Coronary artery (tissue), 2 donors: ENCODE measurements around the gene FBXO11.
"Not testable (repeated sequence)": the region's sequence is repeated elsewhere in the genome, so short reads cannot be mapped to it uniquely, and the experiment has no call there.

Experiments
- DNase-seq: peaks from one replicate; pipeline ENCODE4 v3.0.0-alpha.2; 2017; ENCODE audit warnings: low spot score
- H3K27ac ChIP-seq, 2 donors: fragments of 200-600 bp; sonication (generic); one replicate each; pipeline ENCODE4 v1.5.1; 2016 to 2019
- H3K4me3 ChIP-seq: fragments of 200-600 bp; sonication (generic); 2 replicates; pipeline ENCODE4 v1.5.1; 2016; ENCODE audit warnings: mild to moderate bottlenecking, moderate library complexity
- CTCF ChIP-seq: fragments of 200-600 bp; sonication (generic); IDR thresholded peaks from one replicate; pipeline ENCODE4 v1.5.1; 2019; ENCODE audit warnings: antibody characterized with exemption

Gene FBXO11

GRCh38 chr2:47864566-47864965 lies 41.7 kb downstream of the FBXO11 start:
- Histone ChIP-seq H3K4me3 (no peak overlapping the region), H3K27ac (no peak overlapping the region)
- no peak for TF ChIP-seq CTCF
- DNase-seq = no peak

DNA sequence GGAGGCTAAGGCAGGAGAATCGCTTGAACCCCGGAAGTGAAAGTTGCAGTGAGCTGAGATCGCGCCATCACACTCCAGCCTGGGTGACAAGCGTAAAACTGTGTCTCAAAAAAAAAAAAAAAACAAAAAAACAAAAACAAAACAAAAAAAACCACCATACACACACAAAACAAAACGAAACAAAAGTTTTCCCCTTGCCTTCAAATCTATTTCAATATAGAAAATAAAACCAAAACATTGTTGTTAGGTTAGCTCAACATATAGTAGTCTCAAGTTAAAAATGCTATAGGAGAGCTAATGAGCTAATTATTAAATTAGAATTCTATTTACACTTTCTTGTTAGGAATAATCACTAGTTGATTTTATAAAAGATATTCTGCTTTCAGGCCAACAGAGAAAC lies 43.3 kb downstream of the FBXO11 start:
- Histone ChIP-seq H3K4me3 (no peak overlapping the region), H3K27ac (no peak overlapping the region)
- DNase-seq = no peak
- TF ChIP-seq CTCF = no peak

DNA sequence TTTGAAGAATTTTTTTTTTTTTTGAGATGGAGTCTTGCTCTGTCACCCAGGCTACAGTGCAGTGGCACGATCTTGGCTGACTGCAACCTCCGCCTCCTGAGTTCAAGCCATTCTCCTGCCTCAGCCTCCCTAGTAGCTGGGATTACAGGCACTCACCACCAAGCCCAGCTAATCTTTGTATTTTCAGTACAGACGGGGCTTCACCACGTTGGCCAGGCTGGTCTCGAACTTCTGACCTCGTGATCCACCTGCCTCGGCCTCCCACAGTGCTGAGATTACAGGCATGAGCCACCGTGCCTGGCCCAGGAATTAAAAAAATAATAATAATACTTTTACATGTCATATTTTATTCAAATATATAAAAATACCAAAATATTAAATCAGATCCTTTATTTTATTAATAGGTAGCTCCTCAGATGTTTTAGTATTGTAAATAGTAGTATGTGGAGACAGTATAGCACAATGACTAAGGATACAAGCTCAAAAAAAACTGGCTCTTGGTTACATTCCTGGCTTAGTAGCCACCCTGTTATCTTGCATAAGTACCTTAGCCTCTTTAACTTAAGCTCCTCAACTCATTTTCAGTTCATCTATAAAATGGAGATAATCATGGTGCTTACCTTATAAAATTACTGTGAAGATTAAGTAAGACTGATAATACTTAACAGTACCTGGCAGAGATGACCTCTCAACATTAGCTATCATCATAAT lies 53.1 kb downstream of the FBXO11 start:
- not testable (repeated sequence) for H3K27ac ChIP-seq, H3K4me3 ChIP-seq, DNase-seq

- H3K4me3 ChIP-seq = no peak overlapping the region
- DNase-seq = no peak
- TF ChIP-seq CTCF = no peak
- H3K27ac ChIP-seq = no peak overlapping the region
Observed at GRCh38 chr2:47850198-47850597, 56.1 kb downstream of the FBXO11 start.

DNA sequence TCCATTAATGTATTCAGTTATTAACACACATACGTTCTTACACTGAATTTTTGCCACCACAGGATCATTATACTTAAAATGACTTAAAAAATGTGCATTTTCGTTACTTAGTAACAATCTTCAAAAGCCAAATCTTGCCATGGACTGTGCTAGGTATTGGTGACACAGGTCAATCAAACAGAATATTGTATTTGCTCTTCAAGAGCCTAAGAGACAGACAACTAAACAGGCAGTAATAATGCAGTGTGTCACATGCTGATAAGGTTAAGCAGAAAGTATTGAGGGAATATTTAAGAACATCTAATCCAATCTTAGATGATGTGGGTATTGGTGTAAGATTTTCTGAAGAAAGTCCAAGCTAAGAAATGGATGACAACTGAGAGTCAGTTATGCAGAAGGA lies 56.9 kb downstream of the FBXO11 start:
- no peak for TF ChIP-seq CTCF

DNA sequence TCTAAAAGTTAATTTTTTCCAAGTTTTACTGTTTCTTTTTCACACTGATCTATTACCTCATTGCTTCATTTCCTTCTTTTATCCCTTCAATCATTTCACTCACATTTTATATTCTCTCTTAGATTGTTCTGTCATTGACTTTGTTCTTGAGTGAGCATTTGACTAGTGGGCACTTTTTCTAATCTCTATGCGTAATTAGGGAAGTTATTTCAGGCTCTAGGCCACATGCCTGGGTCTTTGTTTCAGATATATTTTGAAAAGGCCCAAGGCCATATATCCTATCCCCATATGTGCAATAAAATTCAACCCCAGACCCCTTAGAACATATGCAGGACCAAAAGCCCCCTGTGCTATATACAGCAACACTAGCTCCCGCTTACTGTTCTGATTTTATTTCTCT lies 62.1 kb downstream of the FBXO11 start:
- no peak overlapping the region for H3K27ac ChIP-seq
- DNase-seq = no peak
- H3K4me3 ChIP-seq = no peak overlapping the region
- no peak for TF ChIP-seq CTCF

More for the DNA sequence above, 56.9 kb downstream of the FBXO11 start:
- no peak for DNase-seq
- Histone ChIP-seq H3K4me3 (no peak overlapping the region), H3K27ac (no peak overlapping the region)

DNA sequence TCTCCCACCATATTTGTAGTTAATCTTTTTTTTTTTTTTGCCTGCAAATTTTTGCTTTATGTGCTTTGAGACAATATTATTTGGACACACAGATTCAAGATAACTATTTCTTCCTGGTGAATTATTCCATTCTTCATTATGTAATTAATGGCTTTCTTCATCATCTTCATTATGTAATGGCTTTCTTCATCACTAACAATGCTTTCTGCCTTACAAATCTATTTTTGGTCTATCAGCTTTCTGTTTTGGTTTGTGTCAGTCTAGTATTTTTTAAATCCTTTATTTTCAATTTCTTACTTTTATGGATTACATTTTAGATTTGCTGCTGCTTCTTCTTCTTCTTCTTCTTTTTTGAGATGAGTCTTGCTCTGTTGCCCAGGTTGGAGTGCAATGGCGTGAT lies 62.9 kb downstream of the FBXO11 start:
- TF ChIP-seq CTCF = no peak
- H3K27ac ChIP-seq = no peak overlapping the region
- H3K4me3 ChIP-seq = no peak overlapping the region
- no peak for DNase-seq

GRCh38 chr2:47842846-47843245 lies 63.5 kb downstream of the FBXO11 start:
- Histone ChIP-seq H3K27ac (no peak overlapping the region), H3K4me3 (no peak overlapping the region)
- no peak for TF ChIP-seq CTCF
- no peak for DNase-seq
